Neuronal stem cell (in vitro differentiated cells): ENCODE measurements around the gene NRIP1.

ENCODE experiments used
- DNase-seq: peaks from one replicate; pipeline ENCODE4 v3.0.0-alpha.2; 2013; ENCODE audit warnings: low spot score
- H2AFZ ChIP-seq: one replicate; pipeline ENCODE4 v1.6.1; 2013; ENCODE audit warnings: mild to moderate bottlenecking, low read length, inconsistent platforms
- H2AK5ac ChIP-seq: 2 replicates; pipeline ENCODE4 v1.6.1; 2013; ENCODE audit warnings: low read depth, mild to moderate bottlenecking, inconsistent platforms, low read length, moderate library complexity, mixed read lengths
- H2BK120ac ChIP-seq: 2 replicates; pipeline ENCODE4 v1.6.1; 2013; ENCODE audit warnings: low read depth, mild to moderate bottlenecking, inconsistent platforms, low read length, moderate library complexity, mixed read lengths
- H2BK12ac ChIP-seq: one replicate; pipeline ENCODE4 v1.6.1; 2013; ENCODE audit warnings: low read length, inconsistent platforms
- H2BK15ac ChIP-seq: 2 replicates; pipeline ENCODE4 v1.6.1; 2013; ENCODE audit warnings: mild to moderate bottlenecking, low read length, inconsistent platforms, mixed read lengths
- H2BK5ac ChIP-seq: one replicate; pipeline ENCODE4 v1.6.1; 2013; ENCODE audit warnings: inconsistent platforms, mild to moderate bottlenecking, low read length, moderate library complexity
- H3K14ac ChIP-seq: one replicate; pipeline ENCODE4 v1.6.1; 2013; ENCODE audit warnings: low read length, inconsistent platforms
- H3K18ac ChIP-seq: 2 replicates; pipeline ENCODE4 v1.6.1; 2013; ENCODE audit warnings: low read length, inconsistent platforms
- H3K23ac ChIP-seq: 2 replicates; pipeline ENCODE4 v1.6.1; 2013; ENCODE audit warnings: low read depth, mild to moderate bottlenecking, mixed read lengths, low read length, inconsistent platforms; ENCODE audit not compliant: poor library complexity
- H3K27ac ChIP-seq: replicated peaks from 3 replicates; pipeline ENCODE4 v1.5.1; 2013; ENCODE audit warnings: low read length, inconsistent platforms
- H3K27me3 ChIP-seq, 3 experiments: 2 replicates each; pipeline ENCODE4 v1.6.1; 2013; ENCODE audit warnings: low read length in 3 of 3, mild to moderate bottlenecking in 2 of 3, inconsistent platforms in 1 of 3, low read depth in 1 of 3, mixed read lengths in 1 of 3, moderate library complexity in 1 of 3; ENCODE audit not compliant: control insufficient read depth in 3 of 3, insufficient read depth in 3 of 3
- H3K36me3 ChIP-seq, 2 donors: replicated peaks in 1 of 2; 2 replicates each; pipeline ENCODE4 v1.6.1; 2013; ENCODE audit warnings: low read length in 2 of 2; ENCODE audit not compliant: control insufficient read depth in 2 of 2, insufficient read depth in 2 of 2
- H3K4ac ChIP-seq: 2 replicates; pipeline ENCODE4 v1.6.1; 2013; ENCODE audit warnings: inconsistent platforms, mild to moderate bottlenecking, low read length, moderate library complexity
- H3K4me1 ChIP-seq, 2 donors: 1 replicate in 1 of 2; 2 replicates in 1 of 2; pipeline ENCODE4 v1.6.1; 2013; ENCODE audit warnings: low read length in 2 of 2, low read depth in 1 of 2; ENCODE audit not compliant: control insufficient read depth in 2 of 2, insufficient read depth in 1 of 2
- H3K4me2 ChIP-seq: one replicate; pipeline ENCODE4 v1.6.1; 2013; ENCODE audit warnings: mild to moderate bottlenecking, low read length, inconsistent platforms; ENCODE audit not compliant: insufficient read depth, poor library complexity, severe bottlenecking
- H3K4me3 ChIP-seq, 2 donors: 2 replicates each; pipeline ENCODE4 v1.5.1; 2013; ENCODE audit warnings: low read length in 2 of 2, mild to moderate bottlenecking in 2 of 2, inconsistent platforms in 1 of 2, moderate library complexity in 1 of 2
- H3K79me1 ChIP-seq: one replicate; pipeline ENCODE4 v1.6.1; 2013; ENCODE audit warnings: low read depth, mild to moderate bottlenecking, inconsistent platforms, low read length, moderate library complexity
- H3K9ac ChIP-seq: one replicate; pipeline ENCODE4 v1.6.1; 2013; ENCODE audit warnings: mild to moderate bottlenecking, low read depth, low read length, inconsistent platforms; ENCODE audit not compliant: poor library complexity
- H3K9me3 ChIP-seq, 2 donors: replicated peaks in 1 of 2; 2 replicates each; pipeline versions ENCODE3 to v1.6.1; 2013; ENCODE audit warnings: low read length in 2 of 2, mild to moderate bottlenecking in 2 of 2, inconsistent platforms in 1 of 2, low read depth in 1 of 2, mixed read lengths in 1 of 2, moderate library complexity in 1 of 2; ENCODE audit not compliant: control insufficient read depth in 2 of 2, insufficient read depth in 1 of 2
- H4K8ac ChIP-seq: one replicate; pipeline ENCODE4 v1.6.1; 2013; ENCODE audit warnings: low read depth, mild to moderate bottlenecking, inconsistent platforms, low read length, moderate library complexity
- H4K91ac ChIP-seq: one replicate; pipeline ENCODE4 v1.6.1; 2013; ENCODE audit warnings: low read length, low read depth, mild to moderate bottlenecking, inconsistent platforms; ENCODE audit not compliant: poor library complexity
- WGBS, 2 donors: extraction: QIAGEN DNeasy Blood & Tissue Kit; methylation state at CpG; one replicate each; pipeline ENCODE4 v1.1.7; 2013; ENCODE audit warnings: missing lambda C conversion rate in 2 of 2, mixed read lengths in 1 of 2; ENCODE audit not compliant: insufficient read length in 2 of 2, insufficient replicate concordance in 1 of 2; ENCODE audit errors: extremely low coverage in 2 of 2; 5-methylcytosine and 5-hydroxymethylcytosine counted together

The NRIP1 gene

DNA sequence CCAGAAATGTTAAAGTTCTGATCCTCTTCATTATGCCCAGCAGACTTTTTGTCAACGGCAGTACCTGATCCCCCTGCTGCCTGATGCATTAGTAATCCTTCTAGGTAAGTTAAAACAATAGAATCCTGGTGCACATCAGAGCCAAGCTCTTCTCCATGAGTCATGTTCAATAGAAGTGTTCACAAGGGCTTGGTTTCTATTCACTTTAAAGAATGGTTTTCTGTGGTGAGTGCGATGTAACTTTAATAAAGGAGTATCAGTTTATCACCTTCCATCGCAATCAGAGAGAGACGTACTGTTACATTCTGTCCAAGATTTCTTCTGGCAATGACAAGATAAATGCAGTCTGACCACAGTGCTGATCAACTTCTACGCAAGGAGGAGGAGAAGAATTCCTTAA lies 96.8 kb downstream of the NRIP1 start:
- Histone ChIP-seq H3K79me1 (peaks cover 5% of the 10 kb centered on the region), H3K4me2 (no peak overlapping the region), H4K91ac (no peak overlapping the region), H4K8ac (no peak overlapping the region), H3K4me3 (no peak overlapping the region), H3K4ac (no peak overlapping the region), H3K4me1 (no peaks in the 10 kb centered on the region), H2BK5ac (no peak overlapping the region), H2AFZ (no peak overlapping the region), H2AK5ac (no peak overlapping the region), H3K9me3 (peaks cover 0 to 23% of the 10 kb centered on the region in 2 donors), H3K23ac (no peak overlapping the region), H3K14ac (no peak overlapping the region), H3K27me3 (no peaks in the 10 kb centered on the region), H3K18ac (no peak overlapping the region), H2BK120ac (no peak overlapping the region), H3K27ac (no peak overlapping the region), H2BK12ac (no peak overlapping the region), H3K9ac (no peak overlapping the region), H2BK15ac (no peak overlapping the region), H3K36me3 (peaks cover 27 to 75% of the 10 kb centered on the region in 2 donors)
- DNase-seq: no peak
- no CpG with 5 or more reads among the region's 5 CpGs for WGBS, 2 donors

DNA sequence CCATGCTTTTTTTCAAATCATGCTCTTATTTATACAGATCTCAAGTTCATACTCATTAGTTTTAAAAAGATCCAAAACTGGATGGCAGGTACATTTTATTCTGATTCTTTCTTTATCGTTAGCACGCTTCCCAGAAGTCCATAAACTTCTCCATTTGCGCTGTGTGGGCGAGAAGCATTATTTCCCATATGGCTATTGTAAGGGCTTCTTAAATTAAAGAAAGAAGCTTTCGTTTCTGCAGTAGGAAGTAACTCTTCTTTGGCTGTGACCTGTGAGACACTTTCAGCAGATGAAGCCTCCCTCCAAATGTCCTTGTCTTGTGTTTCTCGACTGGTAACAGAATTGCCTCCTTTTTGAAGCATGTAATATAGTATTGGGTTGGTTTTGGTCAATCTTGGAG lies 100.2 kb downstream of the NRIP1 start:
- Histone ChIP-seq H4K8ac (no peak overlapping the region), H2AFZ (no peak overlapping the region), H3K14ac (no peak overlapping the region), H2BK15ac (no peak overlapping the region), H3K9ac (no peak overlapping the region), H2AK5ac (no peak overlapping the region), H4K91ac (no peak overlapping the region), H3K4me2 (no peak overlapping the region), H3K23ac (no peak overlapping the region), H3K36me3 (peaks cover 27 to 77% of the 10 kb centered on the region in 2 donors), H2BK120ac (no peak overlapping the region), H3K27me3 (no peaks in the 10 kb centered on the region), H3K4ac (no peak overlapping the region), H3K4me3 (no peak overlapping the region), H2BK12ac (no peak overlapping the region), H3K18ac (no peak overlapping the region), H3K9me3 (peaks cover 0 to 16% of the 10 kb centered on the region in 2 donors), H2BK5ac (no peak overlapping the region), H3K79me1 (peaks cover 2% of the 10 kb centered on the region), H3K4me1 (no peaks in the 10 kb centered on the region), H3K27ac (no peak overlapping the region)
- WGBS, 2 donors: no CpG with 5 or more reads among the region's 6 CpGs
- no peak for DNase-seq

DNA sequence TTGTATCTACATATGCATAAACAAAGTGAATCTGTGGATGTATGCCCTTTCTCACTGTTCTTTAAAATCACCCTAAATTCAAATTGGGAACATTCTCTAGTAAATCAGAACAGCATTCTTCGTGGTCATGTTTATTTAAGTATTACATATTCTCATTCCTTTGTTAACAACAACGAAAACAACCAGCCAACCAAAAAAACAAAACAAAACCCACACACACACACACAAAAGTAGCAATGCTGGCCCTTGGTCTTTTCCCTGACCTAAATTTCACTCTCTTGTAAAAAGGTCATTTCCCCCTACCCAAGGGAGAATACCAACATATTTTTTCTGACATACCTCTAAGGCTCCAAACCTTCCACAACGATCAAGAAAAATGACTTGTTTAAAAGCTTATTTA lies 102.6 kb downstream of the NRIP1 start:
- Histone ChIP-seq H3K79me1 (peaks cover 2% of the 10 kb centered on the region), H2AFZ (no peak overlapping the region), H3K9me3 (peaks cover 0 to 7% of the 10 kb centered on the region in 2 donors), H2BK12ac (no peak overlapping the region), H3K27ac (no peak overlapping the region), H3K4ac (no peak overlapping the region), H3K4me3 (no peak overlapping the region), H2BK15ac (no peak overlapping the region), H2BK5ac (no peak overlapping the region), H3K14ac (no peak overlapping the region), H4K8ac (no peak overlapping the region), H3K27me3 (no peaks in the 10 kb centered on the region), H3K18ac (no peak overlapping the region), H3K36me3 (peaks cover 19 to 53% of the 10 kb centered on the region in 2 donors), H4K91ac (no peak overlapping the region), H3K4me1 (peaks cover 4 to 5% of the 10 kb centered on the region in 2 donors), H2BK120ac (no peak overlapping the region), H2AK5ac (no peak overlapping the region), H3K9ac (no peak overlapping the region), H3K23ac (no peak overlapping the region), H3K4me2 (no peak overlapping the region)
- no CpG with 5 or more reads among the region's 3 CpGs for WGBS, 2 donors
- DNase-seq: no peak

DNA sequence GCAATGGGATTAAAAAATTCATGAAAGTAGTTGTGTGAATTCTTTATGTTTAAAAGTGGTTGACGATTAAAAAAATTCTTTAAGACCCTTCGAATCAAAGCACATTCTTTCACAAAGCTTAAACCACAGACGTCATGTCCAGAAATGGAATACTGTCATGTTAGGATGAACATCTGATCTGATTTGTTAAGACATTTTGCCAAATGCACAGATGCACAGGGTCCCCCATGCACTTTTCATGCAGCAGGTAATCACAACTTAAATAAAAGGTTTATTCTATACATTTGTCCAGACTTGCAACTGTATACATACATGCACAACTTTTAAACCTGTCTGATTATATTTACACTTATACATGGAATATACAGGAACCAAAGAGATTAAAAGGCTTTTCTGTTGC lies 103.3 kb downstream of the NRIP1 start:
- Histone ChIP-seq H4K8ac (no peak overlapping the region), H3K9me3 (peaks cover 0 to 4% of the 10 kb centered on the region in 2 donors), H3K18ac (no peak overlapping the region), H2BK5ac (no peak overlapping the region), H2AK5ac (no peak overlapping the region), H3K4me2 (no peak overlapping the region), H3K14ac (no peak overlapping the region), H3K4ac (no peak overlapping the region), H2BK120ac (no peak overlapping the region), H2BK12ac (no peak overlapping the region), H3K79me1 (no peaks in the 10 kb centered on the region), H3K4me1 (peaks cover 4 to 5% of the 10 kb centered on the region in 2 donors), H3K23ac (no peak overlapping the region), H3K9ac (no peak overlapping the region), H2AFZ (no peak overlapping the region), H2BK15ac (no peak overlapping the region), H3K4me3 (no peak overlapping the region), H3K27me3 (no peaks in the 10 kb centered on the region), H4K91ac (no peak overlapping the region), H3K27ac (no peak overlapping the region), H3K36me3 (peaks cover 14 to 45% of the 10 kb centered on the region in 2 donors)
- WGBS, 2 donors: no CpG with 5 or more reads among the region's 3 CpGs
- DNase-seq: no peak
